Fibroblast of skin of right quadriceps (primary cell): ENCODE measurements around the gene ATXN2.
A peak's percentile ranks its signal among the peaks of the same experiment; 100 is the strongest.

Experiments
- DNase-seq: peaks from one replicate; pipeline ENCODE4 v3.0.0-alpha.2; 2013

ATXN2 gene

GRCh38 chr12:111448846-111449790 lies 150.0 kb downstream of the ATXN2 start:
- no peak for DNase-seq

- no peak for DNase-seq
These were observed 150.8 kb downstream of the ATXN2 start for GRCh38 chr12:111448266-111448830.

- DNase-seq, result no peak
These were observed 151.4 kb downstream of the ATXN2 start for GRCh38 chr12:111447571-111448265.

- no peak for DNase-seq
These were observed 152.2 kb downstream of the ATXN2 start for GRCh38 chr12:111446631-111447570.

- DNase-seq, result no peak
These were observed 153.2 kb downstream of the ATXN2 start for GRCh38 chr12:111445726-111446581.

- DNase-seq, result no peak
These were observed 154.0 kb downstream of the ATXN2 start for GRCh38 chr12:111444925-111445725.

- DNase-seq, result peak; percentile 30
These were observed 154.7 kb downstream of the ATXN2 start for GRCh38 chr12:111444314-111444924.

GRCh38 chr12:111443586-111443985 lies 155.5 kb downstream of the ATXN2 start:
- peak; percentile 58 for DNase-seq

- DNase-seq, result no peak
These were observed 156.0 kb downstream of the ATXN2 start for GRCh38 chr12:111443086-111443485.

DNA sequence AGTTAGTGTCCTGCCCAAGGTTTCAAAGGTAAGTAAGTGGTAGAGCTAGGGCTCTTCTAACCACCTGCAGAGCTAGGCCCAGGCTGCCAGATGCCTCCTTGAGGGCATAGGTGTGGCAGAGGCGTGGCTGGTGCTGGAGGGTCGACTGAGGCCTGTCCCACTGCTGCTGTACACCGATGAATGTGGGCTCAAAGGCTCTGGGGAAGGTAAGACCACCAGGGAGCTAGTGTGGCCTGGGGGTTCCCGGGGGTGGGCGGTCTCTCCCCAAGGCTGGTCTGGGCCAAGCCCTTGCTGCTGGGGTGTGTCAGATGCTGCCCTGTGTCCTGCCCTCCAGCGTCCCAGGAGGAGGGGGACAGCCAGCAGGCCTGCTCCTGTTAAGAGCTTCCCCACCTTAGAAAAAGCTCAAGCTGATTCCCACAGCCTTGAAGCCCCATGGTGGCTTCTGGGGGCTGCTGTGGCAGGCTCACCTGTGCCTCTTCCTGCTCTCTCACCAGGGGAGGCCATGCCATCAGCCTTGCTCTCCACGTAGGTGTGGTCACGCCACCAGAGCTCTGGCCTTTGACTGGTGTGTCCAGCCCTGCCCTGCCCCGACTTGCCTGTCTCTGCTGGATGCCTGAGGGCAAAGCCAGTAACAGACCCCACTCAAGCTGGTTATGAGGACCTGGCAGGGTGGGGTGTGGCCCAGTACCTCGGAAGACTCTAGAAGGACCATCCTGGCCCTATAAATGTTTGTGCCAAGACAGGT lies 156.6 kb downstream of the ATXN2 start:
- DNase-seq, result no peak

DNA sequence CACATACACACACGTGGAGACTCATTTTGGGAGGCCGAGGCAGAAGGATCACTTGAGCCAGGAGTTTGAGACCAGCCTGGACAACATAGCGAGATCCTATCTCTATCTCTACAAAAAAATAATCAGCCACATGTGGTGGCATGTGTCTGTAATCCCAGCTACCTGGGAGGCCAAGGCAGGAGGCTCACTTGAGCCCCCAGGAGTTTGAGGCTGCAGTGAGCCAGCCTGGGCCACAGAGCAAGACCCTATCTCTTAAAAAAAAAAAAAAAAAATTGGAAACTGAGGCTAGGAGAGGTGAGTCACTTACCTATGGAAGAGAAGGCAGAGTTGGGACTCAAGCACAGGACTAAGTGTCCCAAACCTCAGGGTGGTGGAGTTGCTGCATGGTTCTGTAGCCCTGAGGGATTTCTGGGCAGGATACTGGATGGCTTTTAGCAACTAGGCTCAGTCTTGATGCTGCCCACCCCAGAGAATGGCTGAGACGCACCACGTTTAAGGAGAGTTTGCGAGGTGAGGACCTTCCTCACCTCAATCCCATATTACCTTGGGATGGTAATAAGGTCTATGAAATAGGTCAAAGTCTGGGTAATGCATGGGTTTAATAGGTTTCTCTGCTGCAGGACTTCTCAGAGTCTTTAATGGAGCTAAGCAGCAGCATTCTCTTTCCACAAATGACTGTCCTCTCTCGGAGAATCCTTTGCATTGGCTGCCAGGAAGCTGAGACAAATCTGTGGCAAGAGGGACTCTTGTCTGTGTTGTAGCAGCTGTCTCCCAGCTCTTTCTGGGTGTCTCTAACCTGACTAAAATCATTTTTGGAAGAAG lies 157.8 kb downstream of the ATXN2 start:
- no peak for DNase-seq

- no peak for DNase-seq
These were observed 158.5 kb downstream of the ATXN2 start for GRCh38 chr12:111440631-111441030.

- no peak for DNase-seq
These were observed 159.0 kb downstream of the ATXN2 start for GRCh38 chr12:111440152-111440551.

DNA sequence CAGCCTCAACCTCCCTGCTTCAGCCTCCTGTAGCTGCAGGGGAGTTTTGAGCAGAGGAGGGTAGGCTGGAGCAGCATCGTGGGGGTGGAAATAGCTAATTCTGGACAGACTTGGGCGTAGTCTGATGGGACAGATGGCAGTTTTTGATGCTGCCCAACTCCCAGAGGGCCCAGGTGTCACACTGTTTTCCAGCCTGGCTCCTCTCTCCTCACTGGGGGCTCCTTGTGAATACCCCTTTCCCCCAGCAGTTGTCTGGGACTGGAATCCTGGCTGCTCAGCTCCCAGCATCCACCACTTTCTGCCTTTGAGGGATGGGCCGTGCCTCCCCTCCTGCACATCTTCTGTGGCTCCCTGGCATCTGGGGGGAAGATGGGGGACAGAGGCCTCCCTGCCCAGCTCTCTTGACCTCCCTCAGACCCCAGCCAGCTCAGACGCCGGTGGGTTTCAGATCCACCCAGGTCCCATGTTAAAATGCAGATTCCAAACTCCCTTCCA lies 159.4 kb downstream of the ATXN2 start:
- no peak for DNase-seq

DNA sequence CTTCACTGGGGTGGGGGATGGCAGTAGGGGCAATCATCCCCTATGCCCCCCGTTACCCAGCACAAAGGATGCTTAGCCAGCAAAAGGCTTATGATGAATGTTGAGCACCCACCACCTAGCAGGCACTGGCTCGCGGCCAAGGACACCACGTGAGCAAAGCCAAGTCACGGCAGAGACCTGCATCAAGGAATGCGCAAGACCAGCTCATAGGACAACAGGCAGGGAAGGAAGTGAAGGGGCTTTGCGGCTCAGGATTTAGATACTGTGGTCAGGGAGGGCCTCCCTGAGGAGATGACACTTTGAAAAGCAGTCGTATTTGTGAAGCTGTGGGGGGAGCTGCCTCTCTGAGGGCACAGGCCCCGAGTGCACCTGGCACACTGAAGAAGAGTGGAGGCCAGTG lies 160.6 kb downstream of the ATXN2 start:
- peak; percentile 49 for DNase-seq

- DNase-seq, result peak; percentile 79
These were observed 161.2 kb downstream of the ATXN2 start for GRCh38 chr12:111437816-111438454.

DNA sequence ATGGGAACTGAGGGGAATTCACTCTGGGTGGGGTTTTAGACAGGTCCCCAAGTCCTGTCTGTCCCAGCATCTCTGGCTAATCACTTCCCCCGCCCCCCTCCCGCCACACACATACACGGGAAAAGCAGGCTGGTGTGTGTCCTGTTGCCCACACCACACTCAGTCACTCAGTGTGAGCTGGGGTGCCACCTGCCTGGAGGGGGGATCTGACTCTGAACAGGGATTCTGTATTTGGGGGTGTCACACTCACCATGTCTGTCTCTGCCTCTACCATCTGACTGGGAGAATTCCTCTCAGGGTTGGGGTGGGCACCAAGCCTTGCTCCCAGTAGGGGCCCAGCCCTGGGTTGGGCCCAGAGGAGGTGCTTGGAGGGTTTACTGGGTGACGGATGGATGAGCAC lies 162.3 kb downstream of the ATXN2 start:
- no peak for DNase-seq

- no peak for DNase-seq
These were observed 162.8 kb downstream of the ATXN2 start for GRCh38 chr12:111436266-111436665.
